HepG2 (cell line): Measurements from ENCODE around the gene DNMT3A. TPM values are rescaled to one million over a fixed set of nuclear protein-coding genes. Genes with fewer than 3 reads are reported as not detected.

ENCODE experiments used
- ATAC-seq: fragments of 200-7000 bp; cut with Tn5 transposase; 3 replicates; pipeline ENCODE4 v1.9.1; 2020; ENCODE audit warnings: mild to moderate bottlenecking, moderate library complexity
- BruUV-seq: library from RNA; stranded (reverse); fragments of 400-500 nt; replicated peaks from 2 replicates; lab custom pipeline; 2021; lab: Mats Ljungman, UMichigan
- CTCF ChIA-PET: fragments of 300-600 bp; formaldehyde crosslinking; extraction: SDS; loops from one replicate; lab custom pipeline; 2021; ENCODE audit warnings: low total read pairs, inconsistent platforms, low intra/inter-chr PET ratio; lab: Yijun Ruan, JAX
- POLR2A ChIA-PET: fragments of 350-600 bp; sonication (Branson Sonifier 250); formaldehyde crosslinking; loops from one replicate; lab custom pipeline; 2020; ENCODE audit warnings: antibody characterized with exemption, inconsistent platforms; lab: Yijun Ruan, JAX
- DNase-seq: peaks from one replicate; pipeline ENCODE4 v3.0.0-alpha.2; 2015; ENCODE audit warnings: low spot score
- FAIRE-seq: peaks from 3 replicates; lab custom pipeline; 2011; peaks lifted over from hg19 to GRCh38; lab: Jason Lieb, UNC
- H2AFZ ChIP-seq: one replicate; pipeline ENCODE4 v1.6.1; 2011; ENCODE audit warnings: low read length, inconsistent platforms
- H3K27ac ChIP-seq: fragments of 300-600 bp; 3 replicates; pipeline ENCODE4 v1.8.0; 2011; ENCODE audit warnings: mixed run types, mild to moderate bottlenecking, mixed read lengths, low read length, inconsistent platforms; ENCODE audit not compliant: insufficient read depth; ENCODE audit errors: extremely low read length
- H3K27me3 ChIP-seq, 2 experiments: fragments of 200-600 bp in 1 of 2; 2 replicates in 1 of 2; 3 replicates in 1 of 2; pipeline versions ENCODE4 v1.6.0 to v1.8.0; 2011; ENCODE audit warnings: low read length in 2 of 2, mild to moderate bottlenecking in 2 of 2, moderate library complexity in 2 of 2, inconsistent platforms in 1 of 2; ENCODE audit not compliant: insufficient read depth in 2 of 2, control insufficient read depth in 1 of 2
- H3K36me3 ChIP-seq, 2 experiments: fragments of 200-600 bp in 1 of 2; replicated peaks in 1 of 2; 2 replicates in 1 of 2; 3 replicates in 1 of 2; pipeline versions ENCODE4 v1.5.1 to v1.8.0; 2011; ENCODE audit warnings: low read length in 2 of 2, inconsistent platforms in 1 of 2; ENCODE audit not compliant: insufficient read depth in 2 of 2, control insufficient read depth in 1 of 2
- H3K4me1 ChIP-seq: 2 replicates; pipeline ENCODE4 v1.5.1; 2012; ENCODE audit warnings: low read length, inconsistent platforms; ENCODE audit not compliant: insufficient read depth
- H3K4me2 ChIP-seq: 2 replicates; pipeline ENCODE4 v1.6.0; 2011; ENCODE audit warnings: low read depth, low read length, inconsistent platforms
- H3K4me3 ChIP-seq, 3 experiments: fragments of 200-600 bp in 1 of 3; sonication (generic), shearing (Covaris generic) in 1 of 3; replicated peaks in 1 of 3; 2 replicates each; pipeline ENCODE4 v1.5.1; 2011 to 2016; ENCODE audit warnings: low read length in 3 of 3, inconsistent platforms in 2 of 3, low read depth in 2 of 3, mild to moderate bottlenecking in 2 of 3, control low read depth in 1 of 3, mixed read lengths in 1 of 3; ENCODE audit not compliant: insufficient read depth in 1 of 3
- H3K79me2 ChIP-seq: one replicate; pipeline ENCODE4 v1.6.1; 2011; ENCODE audit warnings: low read length, inconsistent platforms; ENCODE audit not compliant: insufficient read depth
- H3K9ac ChIP-seq: 2 replicates; pipeline ENCODE4 v1.6.0; 2011; ENCODE audit warnings: mild to moderate bottlenecking, low read depth, low read length, inconsistent platforms; ENCODE audit not compliant: insufficient read depth
- H3K9me3 ChIP-seq: 2 replicates; pipeline ENCODE4 v1.5.1; 2012; ENCODE audit warnings: mild to moderate bottlenecking, low read length
- H4K20me1 ChIP-seq: 2 replicates; pipeline ENCODE4 v1.6.0; 2011; ENCODE audit warnings: inconsistent platforms, mild to moderate bottlenecking, low read length, moderate library complexity; ENCODE audit not compliant: insufficient read depth
- E2F1 ChIP-seq: sonication (generic); formaldehyde crosslinking; IDR thresholded peaks from 2 replicates; pipeline ENCODE4 v1.5.0; 2020; ENCODE audit warnings: missing genetic modification reagents
- JARID2 ChIP-seq: sonication (generic); formaldehyde crosslinking; IDR thresholded peaks from 2 replicates; pipeline ENCODE4 v1.8.1; 2023; ENCODE audit warnings: missing genetic modification reagents, inconsistent platforms; ENCODE audit not compliant: insufficient replicate concordance
- KDM5A ChIP-seq: fragments of 200-600 bp; sonication (generic); IDR thresholded peaks from 2 replicates; pipeline ENCODE4 v1.7.0; 2018; ENCODE audit warnings: antibody characterized with exemption, mild to moderate bottlenecking, low read length, borderline replicate concordance
- KLF15 ChIP-seq: sonication (generic); formaldehyde crosslinking; IDR thresholded peaks from 2 replicates; pipeline ENCODE4 v1.8.1; 2023; ENCODE audit warnings: borderline replicate concordance, mild to moderate bottlenecking, inconsistent platforms, missing genetic modification reagents, mixed read lengths
- NR2F2 ChIP-seq: IDR thresholded peaks from 2 replicates; pipeline ENCODE4 v1.6.1; 2012; ENCODE audit warnings: low read depth, inconsistent platforms, borderline replicate concordance
- REST ChIP-seq, 2 experiments: IDR thresholded peaks; 2 replicates each; pipeline ENCODE4 v1.6.1; 2011 to 2012; ENCODE audit warnings: low read length in 2 of 2, borderline replicate concordance in 1 of 2, low read depth in 1 of 2, mild to moderate bottlenecking in 1 of 2, moderate library complexity in 1 of 2
- SIN3B ChIP-seq: fragments of 150-350 bp; IDR thresholded peaks from 2 replicates; pipeline ENCODE4 v1.6.1; 2014; ENCODE audit warnings: low read length
- ZNF296 ChIP-seq: sonication (generic); formaldehyde crosslinking; conservative IDR thresholded peaks from 2 replicates; pipeline ENCODE4 v1.5.0; 2020; ENCODE audit warnings: mild to moderate bottlenecking, missing genetic modification reagents
- ZNF558 ChIP-seq: sonication (generic); formaldehyde crosslinking; IDR thresholded peaks from 2 replicates; pipeline ENCODE4 v1.9.0; 2022; ENCODE audit warnings: mild to moderate bottlenecking, missing genetic modification reagents, borderline replicate concordance
- ZNF674 ChIP-seq: sonication (generic); formaldehyde crosslinking; IDR thresholded peaks from 2 replicates; pipeline ENCODE4 v1.5.0; 2020; ENCODE audit warnings: low read depth, mild to moderate bottlenecking, missing genetic modification reagents
- WGBS: methylation state at CpG from one replicate; pipeline ENCODE4 v1.1.6; 2017; ENCODE audit warnings: low lambda C conversion rate; 5-methylcytosine and 5-hydroxymethylcytosine counted together
- in situ Hi-C: cut with HindIII; loops from 2 replicates; pipeline ENCODE4 v1.10.0; 2017; ENCODE audit warnings: low pct_unique_long_range_greater_than_20kb; ENCODE audit not compliant: extremely low pct_ligation_motif_present
- intact Hi-C: fragments of 100-400 bp; cut with micrococcal nuclease; formaldehyde crosslinking; loops from one replicate; pipeline ENCODE4 v1.10.0; 2022; ENCODE audit not compliant: unreplicated experiment
- polyA plus RNA-seq, 8 experiments: library from polyadenylated mRNA; depleted of rRNA in 3 of 8; stranded (reverse) in 7 of 8; unstranded in 1 of 8; fragments of >200 nt; fragmentation: Illumina TruSeq in 4 of 8; extraction: Trizol in 4 of 8; gene quantifications; 2 replicates each; pipeline versions ENCODE4 v1.2.1 to v1.2.3, GENCODE V29; 2011 to 2016; ENCODE audit warnings: low read depth in 4 of 8, missing spikeins in 1 of 8, mixed read lengths in 1 of 8; ENCODE audit not compliant: insufficient read depth in 1 of 8
- total RNA-seq, 5 experiments: library from RNA; depleted of rRNA; stranded (reverse); fragments of >200 nt; fragmentation: Illumina TruSeq; extraction: Trizol; gene quantifications; 2 replicates each; pipeline ENCODE4 v1.2.3, GENCODE V29; 2016; ENCODE audit warnings: low read depth in 1 of 5
- TF ChIP-seq, protein P1 (sequence below): sonication (generic); formaldehyde crosslinking; IDR thresholded peaks from 2 replicates; pipeline ENCODE4 v1.4.0; 2020; ENCODE audit warnings: missing genetic modification reagents

Gene DNMT3A
- total and polyA plus RNA-seq, 2 of the 13 experiments (the other 11 are each of a cell fraction or from before 2014, with no cell fraction given) = 14.7 to 29.1 TPM

DNA sequence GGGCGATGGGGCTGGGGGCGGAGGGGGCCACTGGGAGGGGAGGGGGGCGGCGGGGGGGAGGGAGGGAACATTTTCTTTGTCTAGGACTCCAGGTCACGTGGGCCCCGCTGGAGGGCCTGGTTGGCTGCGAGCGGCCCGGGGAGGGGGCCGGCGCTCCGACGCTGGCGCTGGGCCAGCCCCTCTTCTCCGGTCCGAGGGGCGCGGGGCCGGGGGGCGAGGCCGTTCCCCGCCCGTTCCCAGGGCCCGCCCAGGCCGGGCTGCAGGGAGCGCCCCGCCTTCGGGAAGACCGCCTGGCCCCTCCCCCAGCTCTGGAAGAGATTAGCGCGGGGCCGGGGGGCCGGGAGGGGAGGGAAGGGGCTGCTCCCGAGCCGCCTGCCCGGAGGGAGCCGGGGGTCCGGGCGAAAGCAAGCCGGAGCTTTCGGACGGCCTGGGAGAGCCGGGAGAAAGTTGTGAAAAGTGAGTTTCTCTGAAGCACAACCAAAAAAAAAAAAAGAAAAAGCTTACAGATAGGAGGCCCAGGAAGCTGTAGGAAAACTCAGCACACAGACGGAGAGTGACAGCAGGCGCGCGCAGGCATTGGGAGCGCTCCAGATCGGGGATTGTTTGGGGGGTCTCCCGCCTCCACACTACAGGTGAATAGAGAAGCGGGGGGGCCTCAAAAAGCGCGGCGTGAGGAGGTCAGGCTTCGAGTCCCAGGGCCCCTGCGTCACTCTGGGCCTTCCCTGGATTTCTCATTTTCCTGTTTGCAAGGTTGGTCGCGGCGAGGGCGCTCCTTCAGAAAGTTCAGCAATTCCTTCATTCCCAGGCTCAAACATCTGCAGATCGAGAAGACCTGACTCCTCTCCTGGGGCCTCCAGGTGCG, 89.2 kb downstream of the DNMT3A start:
- POLR2A ChIA-PET = interaction anchor here (0.6 to 3.6 kb wide), 18 partner anchors 9 to 1326 kb away, joined by 3 to 19 read pairs (median 6); partner anchors contain the start of genes ATAD2B and DTNB
- peak overlapping the region; percentile 80 for H3K4me2 ChIP-seq
- peak overlapping the region; percentile 99 for H3K27ac ChIP-seq
- H3K9ac ChIP-seq = peak overlapping the region; percentile 96
- H2AFZ ChIP-seq = no peak overlapping the region
- no peaks in the 10 kb centered on the region for H4K20me1 ChIP-seq
- no peaks in the 10 kb centered on the region for H3K27me3 ChIP-seq
- WGBS = 32% methylated on average over 45 of the region's 62 CpGs
- peak overlapping the region; percentile 67 to 87 (median 80); a peak in 5 of 6 replicates for H3K4me3 ChIP-seq
- BruUV-seq = no TSS peak
- in situ Hi-C loops (no loop called here), intact Hi-C loops (no loop called here)
- H3K4me1 ChIP-seq = peaks cover 53% of the 10 kb centered on the region
- DNase-seq (peak; percentile 82), FAIRE-seq (no peak), ATAC-seq (peak; percentile 73)
- H3K36me3 ChIP-seq = peaks cover 0 to 5% of the 10 kb centered on the region in 2 experiments; a peak in 3 of 5 replicates
- no peaks in the 10 kb centered on the region for H3K9me3 ChIP-seq
- CTCF ChIA-PET = no interaction called here
- peaks cover 27% of the 10 kb centered on the region for H3K79me2 ChIP-seq
- TF ChIP-seq JARID2 (CRISPR knock-in tag) (no peak), ZNF674 (CRISPR knock-in tag) (no peak), E2F1 (CRISPR knock-in tag) (peak; percentile 39; the same call in 1 of the 2 replicates), REST (IDR thresholded peaks at IDR 0.05; ENCODE audit: borderline replicate concordance in 1 of 2, low read depth in 1 of 2, low read length in 2 of 2) (no peak), KDM5A (no peak), SIN3B (no peak), NR2F2 (no peak), KLF15 (CRISPR knock-in tag) (no peak), ZNF558 (CRISPR knock-in tag) (no peak), ZNF296 (CRISPR knock-in tag) (no peak)
- TF ChIP-seq, protein P1, sequence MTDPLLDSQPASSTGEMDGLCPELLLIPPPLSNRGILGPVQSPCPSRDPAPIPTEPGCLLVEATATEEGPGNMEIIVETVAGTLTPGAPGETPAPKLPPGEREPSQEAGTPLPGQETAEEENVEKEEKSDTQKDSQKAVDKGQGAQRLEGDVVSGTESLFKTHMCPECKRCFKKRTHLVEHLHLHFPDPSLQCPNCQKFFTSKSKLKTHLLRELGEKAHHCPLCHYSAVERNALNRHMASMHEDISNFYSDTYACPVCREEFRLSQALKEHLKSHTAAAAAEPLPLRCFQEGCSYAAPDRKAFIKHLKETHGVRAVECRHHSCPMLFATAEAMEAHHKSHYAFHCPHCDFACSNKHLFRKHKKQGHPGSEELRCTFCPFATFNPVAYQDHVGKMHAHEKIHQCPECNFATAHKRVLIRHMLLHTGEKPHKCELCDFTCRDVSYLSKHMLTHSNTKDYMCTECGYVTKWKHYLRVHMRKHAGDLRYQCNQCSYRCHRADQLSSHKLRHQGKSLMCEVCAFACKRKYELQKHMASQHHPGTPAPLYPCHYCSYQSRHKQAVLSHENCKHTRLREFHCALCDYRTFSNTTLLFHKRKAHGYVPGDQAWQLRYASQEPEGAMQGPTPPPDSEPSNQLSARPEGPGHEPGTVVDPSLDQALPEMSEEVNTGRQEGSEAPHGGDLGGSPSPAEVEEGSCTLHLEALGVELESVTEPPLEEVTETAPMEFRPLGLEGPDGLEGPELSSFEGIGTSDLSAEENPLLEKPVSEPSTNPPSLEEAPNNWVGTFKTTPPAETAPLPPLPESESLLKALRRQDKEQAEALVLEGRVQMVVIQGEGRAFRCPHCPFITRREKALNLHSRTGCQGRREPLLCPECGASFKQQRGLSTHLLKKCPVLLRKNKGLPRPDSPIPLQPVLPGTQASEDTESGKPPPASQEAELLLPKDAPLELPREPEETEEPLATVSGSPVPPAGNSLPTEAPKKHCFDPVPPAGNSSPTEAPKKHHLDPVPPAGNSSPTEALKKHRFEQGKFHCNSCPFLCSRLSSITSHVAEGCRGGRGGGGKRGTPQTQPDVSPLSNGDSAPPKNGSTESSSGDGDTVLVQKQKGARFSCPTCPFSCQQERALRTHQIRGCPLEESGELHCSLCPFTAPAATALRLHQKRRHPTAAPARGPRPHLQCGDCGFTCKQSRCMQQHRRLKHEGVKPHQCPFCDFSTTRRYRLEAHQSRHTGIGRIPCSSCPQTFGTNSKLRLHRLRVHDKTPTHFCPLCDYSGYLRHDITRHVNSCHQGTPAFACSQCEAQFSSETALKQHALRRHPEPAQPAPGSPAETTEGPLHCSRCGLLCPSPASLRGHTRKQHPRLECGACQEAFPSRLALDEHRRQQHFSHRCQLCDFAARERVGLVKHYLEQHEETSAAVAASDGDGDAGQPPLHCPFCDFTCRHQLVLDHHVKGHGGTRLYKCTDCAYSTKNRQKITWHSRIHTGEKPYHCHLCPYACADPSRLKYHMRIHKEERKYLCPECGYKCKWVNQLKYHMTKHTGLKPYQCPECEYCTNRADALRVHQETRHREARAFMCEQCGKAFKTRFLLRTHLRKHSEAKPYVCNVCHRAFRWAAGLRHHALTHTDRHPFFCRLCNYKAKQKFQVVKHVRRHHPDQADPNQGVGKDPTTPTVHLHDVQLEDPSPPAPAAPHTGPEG = 0 out of 2 replicates have a peak, but pooled peaks have one; percentile 17
